Parathyroid adenoma (tissue), 2 donors: Measurements from ENCODE around the gene TUT4.

Experiments
- H2AFZ ChIP-seq: fragments of 300-600 bp; sonication (generic); one replicate; pipeline ENCODE4 v1.7.0; 2017; ENCODE audit warnings: antibody characterized with exemption, mild to moderate bottlenecking
- H3K27ac ChIP-seq: fragments of 300-600 bp; sonication (generic); one replicate; pipeline ENCODE4 v1.7.0; 2017
- H3K27me3 ChIP-seq: fragments of 300-600 bp; sonication (generic); one replicate; pipeline ENCODE4 v1.7.0; 2017; ENCODE audit warnings: low read length; ENCODE audit not compliant: control insufficient read depth, insufficient read depth
- H3K36me3 ChIP-seq: fragments of 300-600 bp; sonication (generic); one replicate; pipeline ENCODE4 v1.7.0; 2017; ENCODE audit warnings: low read length; ENCODE audit not compliant: control insufficient read depth, insufficient read depth
- H3K4me1 ChIP-seq: fragments of 300-600 bp; sonication (generic); one replicate; pipeline ENCODE4 v1.7.0; 2017; ENCODE audit warnings: control low read depth
- H3K4me2 ChIP-seq: fragments of 300-600 bp; sonication (generic); one replicate; pipeline ENCODE4 v1.7.0; 2017; ENCODE audit warnings: low read length
- H3K4me3 ChIP-seq: fragments of 300-600 bp; sonication (generic); one replicate; pipeline ENCODE4 v1.7.0; 2017; ENCODE audit warnings: low read depth, low read length
- H3K79me2 ChIP-seq: fragments of 300-600 bp; sonication (generic); one replicate; pipeline ENCODE4 v1.7.0; 2017; ENCODE audit warnings: control low read depth
- H3K9ac ChIP-seq: fragments of 300-600 bp; sonication (generic); one replicate; pipeline ENCODE4 v1.7.0; 2017; ENCODE audit warnings: mild to moderate bottlenecking
- H3K9me3 ChIP-seq: fragments of 300-600 bp; sonication (generic); one replicate; pipeline ENCODE4 v1.7.0; 2017; ENCODE audit warnings: low read length; ENCODE audit not compliant: control insufficient read depth
- CTCF ChIP-seq: fragments of 300-600 bp; sonication (generic); IDR thresholded peaks from one replicate; pipeline ENCODE4 v1.7.0; 2017; ENCODE audit warnings: antibody characterized with exemption, mild to moderate bottlenecking
- donor health status: primary hyperparathyroidism.

TUT4 gene

DNA sequence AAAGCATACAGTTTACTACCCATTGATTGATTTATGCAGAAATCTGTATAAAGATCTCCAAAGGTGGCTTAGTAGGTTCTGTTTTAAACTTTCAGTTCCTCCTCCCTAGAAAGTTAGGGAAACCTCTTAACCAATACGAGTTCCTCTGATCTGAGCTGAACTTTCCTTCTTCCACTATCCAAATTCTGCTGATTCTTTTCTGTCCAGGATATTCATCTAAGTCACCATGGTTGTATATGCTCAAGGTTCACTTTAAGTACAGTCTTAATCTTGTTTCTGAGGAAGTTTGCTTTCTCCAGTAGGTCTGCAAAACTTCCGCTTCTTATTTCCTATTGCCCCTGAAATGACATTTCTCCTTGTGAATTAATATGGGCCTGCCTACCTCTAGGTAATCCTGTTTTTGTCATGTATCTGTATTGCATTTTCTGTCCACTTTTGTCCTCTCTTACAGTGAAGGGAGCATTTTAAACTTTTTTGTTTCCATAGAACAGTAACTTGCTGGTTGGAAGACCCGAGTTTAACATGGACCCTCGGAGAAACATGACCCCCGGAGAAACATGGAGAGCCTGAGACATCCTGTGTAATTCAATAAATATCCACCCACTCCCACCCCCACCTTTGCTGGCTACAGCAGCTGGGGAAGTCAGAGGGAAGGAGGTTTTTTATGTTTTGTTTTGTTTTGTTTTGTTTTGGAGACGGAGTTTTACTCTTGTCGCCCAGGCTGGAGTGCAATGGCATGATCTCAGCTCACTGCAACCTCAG is 16.7 kb upstream of the TUT4 start:
- TF ChIP-seq CTCF = no peak
- no peak overlapping the region for H3K27ac ChIP-seq
- no peak overlapping the region for H2AFZ ChIP-seq
- H3K27me3 ChIP-seq = no peaks in the 10 kb centered on the region
- no peaks in the 10 kb centered on the region for H3K79me2 ChIP-seq
- no peak overlapping the region for H3K9ac ChIP-seq
- H3K4me1 ChIP-seq = peaks cover 3% of the 10 kb centered on the region
- H3K4me2 ChIP-seq = no peak overlapping the region
- no peaks in the 10 kb centered on the region for H3K36me3 ChIP-seq
- H3K4me3 ChIP-seq = no peak overlapping the region
- H3K9me3 ChIP-seq = no peaks in the 10 kb centered on the region

DNA sequence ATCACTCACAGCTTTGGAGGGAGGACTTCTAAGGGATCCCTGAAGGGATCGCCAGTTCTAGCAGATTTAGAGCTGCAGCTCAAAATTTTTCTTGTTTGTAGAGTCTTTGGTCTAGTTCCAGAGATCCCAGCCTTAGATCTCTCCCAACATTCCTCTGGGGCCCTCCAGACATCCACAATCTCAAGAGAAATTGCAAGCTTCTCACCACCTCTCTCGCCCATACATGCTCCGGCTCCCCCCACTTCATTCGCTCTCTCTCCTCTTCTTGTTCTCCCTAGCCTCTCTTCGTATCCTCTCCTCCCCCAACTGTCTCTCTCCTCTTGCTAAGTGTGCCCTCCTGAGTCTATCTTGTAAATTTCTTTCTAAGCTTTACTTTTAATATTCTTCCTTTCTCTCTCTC is 15.1 kb upstream of the TUT4 start:
- H3K4me3 ChIP-seq = no peak overlapping the region
- TF ChIP-seq CTCF = no peak
- no peaks in the 10 kb centered on the region for H3K9me3 ChIP-seq
- H3K36me3 ChIP-seq = no peaks in the 10 kb centered on the region
- H3K9ac ChIP-seq = no peak overlapping the region
- no peak overlapping the region for H3K4me2 ChIP-seq
- no peaks in the 10 kb centered on the region for H3K79me2 ChIP-seq
- peak overlapping the region; percentile 48 for H2AFZ ChIP-seq
- no peak overlapping the region for H3K27ac ChIP-seq
- no peaks in the 10 kb centered on the region for H3K27me3 ChIP-seq
- peaks cover 3% of the 10 kb centered on the region for H3K4me1 ChIP-seq

DNA sequence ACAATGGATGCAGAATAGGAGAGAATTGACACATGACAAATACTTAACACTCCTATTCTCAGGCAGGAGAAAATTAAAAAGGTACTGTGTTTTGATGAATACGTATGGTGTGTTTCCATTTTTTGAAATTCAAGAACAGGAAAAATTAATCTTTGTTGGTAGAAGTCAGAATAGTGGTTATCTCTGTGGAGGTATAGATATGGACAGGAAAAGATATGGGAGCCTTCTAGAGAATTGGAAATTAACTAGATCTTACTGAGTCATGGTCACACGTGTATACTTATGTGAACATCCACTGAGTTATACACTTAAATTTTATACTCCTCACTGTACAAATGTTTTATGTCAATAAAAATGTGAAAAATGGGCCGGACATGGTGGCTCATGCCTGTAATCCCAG is 9.9 kb upstream of the TUT4 start:
- H3K4me2 ChIP-seq = no peak overlapping the region
- no peak overlapping the region for H3K9ac ChIP-seq
- no peak for TF ChIP-seq CTCF
- H3K4me1 ChIP-seq = peaks cover 3% of the 10 kb centered on the region
- H3K36me3 ChIP-seq = no peaks in the 10 kb centered on the region
- no peaks in the 10 kb centered on the region for H3K27me3 ChIP-seq
- no peaks in the 10 kb centered on the region for H3K9me3 ChIP-seq
- no peak overlapping the region for H2AFZ ChIP-seq
- H3K4me3 ChIP-seq = no peak overlapping the region
- H3K27ac ChIP-seq = no peak overlapping the region
- H3K79me2 ChIP-seq = no peaks in the 10 kb centered on the region

DNA sequence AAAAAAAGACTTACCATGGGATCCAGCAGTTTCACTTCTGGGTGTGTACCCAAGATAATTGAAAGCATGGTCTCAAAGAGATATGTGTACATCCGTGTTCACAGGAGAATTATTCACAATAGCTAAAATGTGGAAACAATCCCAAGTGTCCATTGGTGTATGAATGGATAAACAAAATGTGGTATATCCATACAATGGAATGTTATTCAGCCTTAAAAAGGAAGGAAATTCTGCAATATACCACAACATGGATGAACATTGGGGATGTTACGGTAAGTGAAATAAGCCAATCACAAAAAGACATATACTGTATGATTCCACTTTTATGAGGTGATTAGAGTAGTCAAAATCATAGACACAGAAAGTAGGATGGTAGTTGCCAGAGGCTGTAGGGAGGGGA is 7.0 kb upstream of the TUT4 start:
- no peaks in the 10 kb centered on the region for H3K4me1 ChIP-seq
- H2AFZ ChIP-seq = no peak overlapping the region
- H3K36me3 ChIP-seq = no peaks in the 10 kb centered on the region
- no peaks in the 10 kb centered on the region for H3K27me3 ChIP-seq
- no peaks in the 10 kb centered on the region for H3K79me2 ChIP-seq
- H3K27ac ChIP-seq = no peak overlapping the region
- no peak for TF ChIP-seq CTCF
- no peaks in the 10 kb centered on the region for H3K9me3 ChIP-seq
- H3K4me3 ChIP-seq = no peak overlapping the region
- H3K4me2 ChIP-seq = no peak overlapping the region
- H3K9ac ChIP-seq = no peak overlapping the region

DNA sequence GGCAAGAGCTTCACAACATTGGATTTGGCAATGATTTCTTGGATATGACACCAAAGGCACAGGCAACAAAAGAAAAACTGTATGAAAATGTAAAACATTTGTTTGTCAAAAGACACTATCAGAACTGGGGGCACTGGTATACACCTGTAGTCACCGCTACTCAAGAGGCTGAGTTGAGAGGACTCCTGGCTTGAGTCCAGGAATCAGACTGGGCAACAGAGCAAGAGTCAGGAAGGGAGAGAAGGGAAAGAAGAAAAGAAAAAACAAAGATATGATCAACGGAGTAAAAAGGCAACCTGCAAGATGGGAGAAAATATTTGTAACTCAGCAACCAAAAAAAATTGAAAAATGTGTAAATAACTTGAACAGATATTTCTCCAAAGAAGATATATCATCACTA is 6.0 kb upstream of the TUT4 start:
- H3K79me2 ChIP-seq = no peaks in the 10 kb centered on the region
- no peaks in the 10 kb centered on the region for H3K36me3 ChIP-seq
- no peak overlapping the region for H3K9ac ChIP-seq
- no peak overlapping the region for H2AFZ ChIP-seq
- no peaks in the 10 kb centered on the region for H3K4me1 ChIP-seq
- H3K9me3 ChIP-seq = no peaks in the 10 kb centered on the region
- TF ChIP-seq CTCF = no peak
- H3K4me3 ChIP-seq = no peak overlapping the region
- no peaks in the 10 kb centered on the region for H3K27me3 ChIP-seq
- no peak overlapping the region for H3K4me2 ChIP-seq
- no peak overlapping the region for H3K27ac ChIP-seq
